Measurements from ENCODE around the gene PTPRT.

Gene PTPRT

GRCh38 chr20:42714298-42715141 is 475.2 kb downstream of the PTPRT start:
- no peak for DNase-seq (ENCODE audit: low spot score)

GRCh38 chr20:42708266-42708665 is 481.4 kb downstream of the PTPRT start:
- DNase-seq (ENCODE audit: low spot score) = no peak

DNA sequence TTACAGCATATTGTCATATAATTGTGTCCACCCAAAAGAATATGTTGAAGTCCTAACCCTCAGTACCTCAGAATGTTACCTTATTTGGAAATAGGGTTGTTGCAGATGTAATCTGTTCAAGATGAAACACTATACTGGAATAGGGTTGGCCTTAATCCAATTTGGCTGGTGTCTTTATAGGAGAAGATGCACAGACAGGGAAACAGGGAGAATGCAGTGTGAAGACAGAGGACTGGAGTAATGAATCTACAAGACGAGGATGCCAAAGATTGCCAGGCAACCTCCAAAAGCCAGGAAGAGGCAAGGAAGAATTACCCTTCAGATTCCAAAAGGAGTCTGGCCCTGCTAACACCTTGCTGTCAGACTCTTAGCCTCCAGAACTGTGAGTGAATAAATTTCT is 482.9 kb downstream of the PTPRT start:
- no peak for DNase-seq (ENCODE audit: low spot score)

GRCh38 chr20:42705550-42705949 is 484.2 kb downstream of the PTPRT start:
- no peak for DNase-seq (ENCODE audit: low spot score)

DNA sequence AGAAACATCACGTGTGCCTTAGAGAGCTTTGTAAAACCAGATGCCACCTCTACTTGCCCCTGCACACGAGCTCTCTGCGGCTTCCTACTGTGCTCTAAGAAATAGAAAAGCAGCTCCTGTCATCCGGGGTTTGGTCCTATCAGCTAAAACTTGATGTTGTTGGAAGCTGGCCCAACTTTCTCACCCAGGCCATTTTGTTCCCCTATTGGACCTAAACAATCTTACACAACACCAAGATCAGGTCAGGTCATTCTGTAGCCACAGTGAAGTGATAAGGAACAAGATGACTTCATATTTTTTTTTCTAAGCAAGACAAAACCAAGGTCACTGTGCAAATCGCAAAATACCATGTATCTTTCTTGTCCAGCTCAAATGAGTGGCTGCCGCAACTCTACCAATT is 486.0 kb downstream of the PTPRT start:
- no peak for DNase-seq (ENCODE audit: low spot score)

DNA sequence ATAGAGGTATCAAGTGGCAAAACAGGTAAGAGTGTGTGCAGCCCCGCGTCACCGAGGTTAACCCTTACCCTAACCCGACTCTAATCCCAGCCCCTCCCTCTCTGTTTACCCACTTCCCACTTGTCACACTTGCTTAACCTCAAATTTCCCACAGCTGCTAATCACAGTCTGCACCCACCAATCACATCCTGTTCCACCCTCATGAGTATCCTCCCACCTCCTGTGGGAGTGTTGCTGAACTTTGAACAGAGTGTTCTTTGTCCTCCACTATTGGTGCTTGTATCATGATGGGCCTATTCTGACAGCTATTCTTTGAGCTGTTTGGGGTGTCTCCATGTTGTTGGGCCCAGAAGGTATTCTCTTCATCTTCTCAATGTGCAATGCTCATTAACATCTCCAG is 487.8 kb downstream of the PTPRT start:
- no peak for DNase-seq (ENCODE audit: low spot score)

GRCh38 chr20:42700372-42700771 is 489.3 kb downstream of the PTPRT start:
- no peak for DNase-seq (ENCODE audit: low spot score)

DNA sequence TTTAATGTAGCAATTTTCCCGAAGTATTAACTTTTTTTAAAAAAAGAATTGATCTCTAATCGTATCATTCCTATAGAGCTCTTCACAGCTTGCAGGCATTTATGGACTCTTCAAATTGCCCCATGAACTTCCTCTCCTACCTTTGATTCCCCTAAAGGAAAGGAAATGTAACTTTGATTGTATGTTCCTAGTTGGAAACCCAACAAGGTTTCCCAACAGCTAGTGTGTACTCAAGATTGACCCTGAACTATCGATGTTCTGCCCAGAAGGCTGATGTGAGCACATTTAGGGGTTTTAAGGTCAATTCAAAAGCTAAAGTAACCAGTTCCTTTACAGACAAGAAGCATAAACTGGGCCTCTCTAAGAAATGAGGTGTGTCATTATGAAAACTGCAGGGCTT is 491.7 kb downstream of the PTPRT start:
- DNase-seq (ENCODE audit: low spot score) = no peak

- no peak for DNase-seq (ENCODE audit: low spot score)
Observed at GRCh38 chr20:42690842-42691437, 498.8 kb downstream of the PTPRT start.

GRCh38 chr20:42688576-42688975 is 501.1 kb downstream of the PTPRT start:
- DNase-seq (ENCODE audit: low spot score) = no peak

- no peak for DNase-seq (ENCODE audit: low spot score)
Observed at GRCh38 chr20:42686057-42686456, 503.6 kb downstream of the PTPRT start.

DNA sequence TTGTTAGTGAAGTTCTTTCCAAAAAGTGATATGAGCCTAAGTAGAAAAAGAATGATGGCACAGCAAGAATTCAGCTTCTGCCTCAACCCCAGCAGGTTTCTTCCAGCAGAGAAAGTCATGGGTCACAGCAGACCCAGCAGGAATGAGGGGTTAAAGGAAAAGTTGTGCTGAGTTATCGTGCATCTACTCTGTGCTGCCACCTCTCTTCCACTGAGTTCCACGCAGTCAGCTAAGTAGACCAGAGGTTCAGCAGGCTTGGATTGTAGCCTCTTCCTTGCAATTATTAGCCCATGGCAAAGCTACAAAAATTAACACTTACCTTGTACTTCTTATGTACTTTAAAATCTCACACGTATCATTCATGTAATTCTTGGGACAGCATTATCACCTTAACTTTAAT is 510.8 kb downstream of the PTPRT start:
- no peak for DNase-seq (ENCODE audit: low spot score)

GRCh38 chr20:42656130-42656529 is 533.6 kb downstream of the PTPRT start:
- no peak for DNase-seq (ENCODE audit: low spot score)

GRCh38 chr20:42652266-42652665 is 537.4 kb downstream of the PTPRT start:
- no peak for DNase-seq (ENCODE audit: low spot score)

- no peak for DNase-seq (ENCODE audit: low spot score)
Observed at GRCh38 chr20:42650191-42650746, 539.4 kb downstream of the PTPRT start.

DNA sequence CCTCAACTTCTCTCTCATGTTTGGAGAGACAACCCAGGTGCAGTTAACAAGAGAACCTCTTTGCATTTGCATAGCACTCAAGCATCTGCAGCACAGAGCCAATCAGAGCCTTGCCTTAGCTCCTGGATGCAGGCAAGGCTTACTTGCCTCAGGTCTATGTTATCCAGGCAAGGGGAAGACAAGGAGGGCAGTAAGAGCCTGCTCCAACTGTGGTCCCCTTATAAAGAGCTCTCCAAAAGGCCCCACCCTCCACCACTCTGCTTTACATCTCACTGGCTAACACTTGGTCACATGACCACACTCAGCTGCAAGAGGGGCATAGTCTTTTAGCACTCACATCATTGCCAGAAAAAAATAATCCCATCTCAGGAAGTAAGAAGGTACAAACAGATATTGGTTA is 540.0 kb downstream of the PTPRT start:
- DNase-seq (ENCODE audit: low spot score) = no peak

DNA sequence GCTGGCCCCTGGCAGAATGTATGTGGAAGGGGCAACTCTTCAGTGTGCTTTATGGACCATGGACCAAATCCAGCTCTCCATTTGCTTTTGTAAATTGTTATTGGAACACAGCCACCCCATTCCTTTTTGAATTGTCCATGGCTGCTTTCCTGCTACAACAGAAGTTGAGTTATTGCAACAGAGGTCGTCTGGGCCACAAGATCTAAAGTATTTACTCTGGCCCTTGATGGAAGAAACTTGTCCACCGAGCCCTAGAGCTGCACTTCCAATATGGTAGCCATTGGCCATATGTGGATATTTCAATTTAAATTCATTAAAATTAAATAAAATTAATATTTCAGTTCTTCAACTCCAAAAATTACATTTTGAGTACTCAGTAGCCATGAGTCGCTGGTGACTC is 543.5 kb downstream of the PTPRT start:
- DNase-seq (ENCODE audit: low spot score) = no peak

DNA sequence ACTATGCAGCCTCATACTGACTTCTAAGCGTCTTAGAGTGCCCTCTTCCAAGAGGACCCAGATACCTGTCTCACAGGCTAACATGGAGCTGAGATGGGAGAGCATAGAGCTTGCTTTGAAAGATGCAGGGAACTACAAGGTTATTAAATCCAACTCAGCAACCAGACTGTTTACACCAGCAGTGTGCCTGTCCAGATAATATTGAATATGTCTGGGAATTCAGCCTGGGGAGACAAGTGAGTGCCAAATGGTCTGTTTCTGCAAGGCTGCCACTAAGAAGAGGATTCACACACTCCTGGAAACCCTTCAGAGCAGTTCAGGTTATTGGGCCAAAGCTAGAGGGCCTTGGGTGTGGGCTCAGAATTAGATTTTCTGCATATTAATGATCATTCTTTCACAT is 547.8 kb downstream of the PTPRT start:
- DNase-seq (ENCODE audit: low spot score) = no peak

- no peak for DNase-seq (ENCODE audit: low spot score)
Observed at GRCh38 chr20:42639140-42639539, 550.6 kb downstream of the PTPRT start.

DNA sequence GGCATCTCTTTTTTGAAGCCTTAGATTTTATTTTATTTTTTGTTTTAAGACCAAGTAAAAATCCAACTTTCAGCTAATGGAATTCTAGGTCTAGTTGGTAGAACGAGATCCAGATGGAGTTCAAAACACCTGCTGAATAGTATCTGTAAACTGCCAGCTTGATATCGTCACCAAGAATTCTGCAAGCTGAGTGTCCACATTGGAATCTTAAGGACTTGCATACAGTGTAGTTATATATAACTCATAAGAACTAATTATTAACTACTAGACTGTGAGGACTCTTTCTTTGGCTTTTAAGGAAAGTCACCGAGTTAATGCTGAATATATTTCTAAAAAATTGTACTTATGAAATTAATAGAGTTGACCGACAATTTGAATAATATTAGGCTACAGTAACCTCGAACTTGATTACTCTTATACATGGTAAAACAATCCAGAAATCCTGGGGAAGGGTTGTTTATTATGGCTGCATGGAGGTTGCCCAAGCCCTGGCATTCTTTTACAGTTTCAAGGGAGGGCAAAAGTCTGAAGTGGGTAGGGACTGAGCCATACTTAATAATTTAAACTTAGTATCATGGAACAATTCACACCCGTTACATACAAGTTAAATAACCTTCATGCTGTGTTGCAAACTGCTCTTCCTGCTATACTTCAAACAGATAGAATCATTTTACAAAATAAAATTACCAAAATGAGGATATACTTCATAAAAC is 553.9 kb downstream of the PTPRT start:
- DNase-seq (ENCODE audit: low spot score) = no peak

DNA sequence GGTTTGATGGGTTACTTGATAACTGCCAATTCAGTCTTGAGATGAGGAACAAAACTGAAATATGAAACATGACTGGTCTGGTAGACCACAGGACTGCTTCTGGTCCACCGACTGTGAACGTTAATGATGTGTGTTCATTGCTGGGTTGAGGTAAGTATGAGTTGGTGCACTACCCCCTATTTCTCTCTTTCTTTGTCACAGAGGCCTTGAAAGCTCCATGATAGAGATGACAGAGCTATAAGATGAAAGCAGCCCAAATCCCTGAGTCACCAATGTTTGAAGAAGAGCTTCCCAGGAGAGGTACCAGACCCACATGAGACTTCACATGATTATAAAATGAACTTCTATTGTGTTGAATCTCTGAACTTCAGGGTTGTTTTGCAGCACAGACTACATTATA is 555.5 kb downstream of the PTPRT start:
- no peak for DNase-seq (ENCODE audit: low spot score)

DNA sequence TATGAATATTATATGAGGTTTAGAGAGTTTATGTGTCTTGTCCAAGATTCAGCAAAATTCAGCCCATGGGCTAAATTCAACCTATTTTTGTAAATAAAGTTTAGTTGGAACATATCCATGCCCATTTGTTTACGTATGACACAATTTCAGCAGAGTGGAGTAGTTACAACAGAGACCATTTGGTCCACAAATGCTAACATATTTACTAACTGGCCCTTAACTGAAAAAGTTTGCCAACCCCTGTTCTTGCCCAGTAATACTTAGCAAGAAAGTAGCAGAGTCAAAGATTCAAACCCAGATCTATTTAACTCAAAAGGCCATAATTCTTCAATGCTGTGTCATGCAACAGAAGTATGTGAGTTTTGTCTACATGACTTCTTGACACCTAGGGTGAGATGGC is 561.0 kb downstream of the PTPRT start:
- no peak for DNase-seq (ENCODE audit: low spot score)

GRCh38 chr20:42613076-42613475 is 576.6 kb downstream of the PTPRT start:
- DNase-seq (ENCODE audit: low spot score) = no peak

All from germinal center (tissue), 1 donor.